Fibroblast of lung (primary cell): ENCODE data around the gene PTPN21. TPM values are rescaled to one million over a fixed set of nuclear protein-coding genes. Genes with fewer than 3 reads are reported as not detected.

ENCODE experiments used
- DNase-seq, 2 donors: peaks; one replicate each; pipeline versions ENCODE4 v3.0.0 to v3.0.0-alpha.2; 2010; ENCODE audit warnings: low read depth in 2 of 2
- H2AFZ ChIP-seq: 2 replicates; pipeline ENCODE4 v1.5.1; 2012; ENCODE audit warnings: low read length, control low read depth, inconsistent platforms
- H3K27ac ChIP-seq: 2 replicates; pipeline ENCODE4 v1.5.1; 2011; ENCODE audit warnings: low read length, control low read depth; ENCODE audit not compliant: insufficient read depth
- H3K27me3 ChIP-seq: 2 replicates; pipeline ENCODE4 v1.5.1; 2011; ENCODE audit warnings: mild to moderate bottlenecking, low read length; ENCODE audit not compliant: control insufficient read depth, insufficient read depth
- H3K36me3 ChIP-seq: 2 replicates; pipeline ENCODE4 v1.5.1; 2011; ENCODE audit warnings: low read length; ENCODE audit not compliant: control insufficient read depth, insufficient read depth
- H3K4me1 ChIP-seq: 2 replicates; pipeline ENCODE4 v1.5.1; 2011; ENCODE audit warnings: low read length; ENCODE audit not compliant: control insufficient read depth, insufficient read depth; ENCODE audit errors: extremely low read depth
- H3K4me2 ChIP-seq: 2 replicates; pipeline ENCODE4 v1.5.1; 2011; ENCODE audit warnings: low read length, control low read depth; ENCODE audit not compliant: insufficient read depth; ENCODE audit errors: extremely low read depth
- H3K4me3 ChIP-seq, 4 experiments: fragments of 200-600 bp in 1 of 4; sonication (generic) in 1 of 4; replicated peaks in 1 of 4; 2 replicates each; pipeline ENCODE4 v1.5.1; 2011 to 2016; ENCODE audit warnings: low read length in 4 of 4, low read depth in 3 of 4, mild to moderate bottlenecking in 3 of 4, control low read depth in 2 of 4, inconsistent platforms in 1 of 4, mixed read lengths in 1 of 4; ENCODE audit not compliant: insufficient read depth in 1 of 4; ENCODE audit errors: control extremely low read depth in 1 of 4
- H3K79me2 ChIP-seq: 2 replicates; pipeline ENCODE4 v1.5.1; 2012; ENCODE audit warnings: mild to moderate bottlenecking, low read length, inconsistent platforms; ENCODE audit not compliant: control insufficient read depth, insufficient read depth
- H3K9ac ChIP-seq: 2 replicates; pipeline ENCODE4 v1.5.1; 2011; ENCODE audit warnings: mild to moderate bottlenecking, low read length, control low read depth; ENCODE audit not compliant: insufficient read depth
- H3K9me3 ChIP-seq: 2 replicates; pipeline ENCODE4 v1.5.1; 2012; ENCODE audit warnings: low read depth, low read length; ENCODE audit not compliant: control insufficient read depth, insufficient read depth
- H4K20me1 ChIP-seq: 2 replicates; pipeline ENCODE4 v1.5.1; 2011; ENCODE audit warnings: low read length; ENCODE audit not compliant: control insufficient read depth, insufficient read depth; ENCODE audit errors: extremely low read depth
- EZH2 ChIP-seq: IDR thresholded peaks from 2 replicates; pipeline ENCODE4 v1.5.1; 2012; ENCODE audit warnings: low read length, control low read depth, mild to moderate bottlenecking; ENCODE audit errors: missing control alignments
- polyA plus RNA-seq, 2 donors: library from polyadenylated mRNA; depleted of rRNA in 1 of 2; stranded (reverse) in 1 of 2; unstranded in 1 of 2; fragments of >200 nt; gene quantifications; 2 replicates each; pipeline ENCODE4 v1.2.1, GENCODE V29; 2011 to 2012; ENCODE audit warnings: missing spikeins in 1 of 2
- total RNA-seq: library from RNA; depleted of rRNA; stranded (reverse); fragments of >200 nt; gene quantifications from 2 replicates; pipeline ENCODE4 v1.2.1, GENCODE V29; 2014
- TF ChIP-seq, protein P1 (sequence below), 2 donors: IDR thresholded peaks in 1 of 2; conservative IDR thresholded peaks in 1 of 2; 1 replicate in 1 of 2; 2 replicates in 1 of 2; pipeline ENCODE4 v1.5.1; 2011 to 2012; ENCODE audit warnings: low read length in 2 of 2, control low read depth in 1 of 2, inconsistent platforms in 1 of 2, low read depth in 1 of 2, mild to moderate bottlenecking in 1 of 2

The PTPN21 gene
- total and polyA plus RNA-seq, 2 donors (not counting 1 experiment from before 2014, with no cell fraction given) = 13.2 to 13.7 TPM

GRCh38 chr14:88439088-88439487 is 115.7 kb downstream of the PTPN21 start:
- Histone ChIP-seq H3K4me2 (no peak overlapping the region), H3K79me2 (no peaks in the 10 kb centered on the region), H3K36me3 (no peaks in the 10 kb centered on the region), H3K27me3 (no peaks in the 10 kb centered on the region), H3K4me3 (no peak overlapping the region), H3K9me3 (no peaks in the 10 kb centered on the region), H2AFZ (no peak overlapping the region), H3K9ac (no peak overlapping the region), H3K27ac (no peak overlapping the region), H4K20me1 (no peaks in the 10 kb centered on the region), H3K4me1 (no peaks in the 10 kb centered on the region)
- DNase-seq = no peak
- TF ChIP-seq, protein P1, sequence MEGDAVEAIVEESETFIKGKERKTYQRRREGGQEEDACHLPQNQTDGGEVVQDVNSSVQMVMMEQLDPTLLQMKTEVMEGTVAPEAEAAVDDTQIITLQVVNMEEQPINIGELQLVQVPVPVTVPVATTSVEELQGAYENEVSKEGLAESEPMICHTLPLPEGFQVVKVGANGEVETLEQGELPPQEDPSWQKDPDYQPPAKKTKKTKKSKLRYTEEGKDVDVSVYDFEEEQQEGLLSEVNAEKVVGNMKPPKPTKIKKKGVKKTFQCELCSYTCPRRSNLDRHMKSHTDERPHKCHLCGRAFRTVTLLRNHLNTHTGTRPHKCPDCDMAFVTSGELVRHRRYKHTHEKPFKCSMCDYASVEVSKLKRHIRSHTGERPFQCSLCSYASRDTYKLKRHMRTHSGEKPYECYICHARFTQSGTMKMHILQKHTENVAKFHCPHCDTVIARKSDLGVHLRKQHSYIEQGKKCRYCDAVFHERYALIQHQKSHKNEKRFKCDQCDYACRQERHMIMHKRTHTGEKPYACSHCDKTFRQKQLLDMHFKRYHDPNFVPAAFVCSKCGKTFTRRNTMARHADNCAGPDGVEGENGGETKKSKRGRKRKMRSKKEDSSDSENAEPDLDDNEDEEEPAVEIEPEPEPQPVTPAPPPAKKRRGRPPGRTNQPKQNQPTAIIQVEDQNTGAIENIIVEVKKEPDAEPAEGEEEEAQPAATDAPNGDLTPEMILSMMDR (conservative IDR thresholded peaks at IDR 0.05 in 1 of 2, IDR thresholded peaks at IDR 0.05 in 1 of 2; ENCODE audit: low read depth in 1 of 2, low read length in 2 of 2) = no peak
- TF ChIP-seq EZH2 = no peak

GRCh38 chr14:88437658-88438057 is 117.1 kb downstream of the PTPN21 start:
- H3K4me2 ChIP-seq = no peak overlapping the region
- no peak overlapping the region for H3K9ac ChIP-seq
- no peak overlapping the region for H3K4me3 ChIP-seq
- H3K4me1 ChIP-seq = no peaks in the 10 kb centered on the region
- TF ChIP-seq, protein P1 (conservative IDR thresholded peaks at IDR 0.05 in 1 of 2, IDR thresholded peaks at IDR 0.05 in 1 of 2; ENCODE audit: low read depth in 1 of 2, low read length in 2 of 2) = peak; percentile 16 to 39
- TF ChIP-seq EZH2 = no peak
- H3K9me3 ChIP-seq = no peaks in the 10 kb centered on the region
- H2AFZ ChIP-seq = no peak overlapping the region
- no peak overlapping the region for H3K27ac ChIP-seq
- no peaks in the 10 kb centered on the region for H3K36me3 ChIP-seq
- peak in 1 of 2 donors; percentile 22 for DNase-seq
- H4K20me1 ChIP-seq = no peaks in the 10 kb centered on the region
- H3K79me2 ChIP-seq = no peaks in the 10 kb centered on the region
- H3K27me3 ChIP-seq = no peaks in the 10 kb centered on the region

DNA sequence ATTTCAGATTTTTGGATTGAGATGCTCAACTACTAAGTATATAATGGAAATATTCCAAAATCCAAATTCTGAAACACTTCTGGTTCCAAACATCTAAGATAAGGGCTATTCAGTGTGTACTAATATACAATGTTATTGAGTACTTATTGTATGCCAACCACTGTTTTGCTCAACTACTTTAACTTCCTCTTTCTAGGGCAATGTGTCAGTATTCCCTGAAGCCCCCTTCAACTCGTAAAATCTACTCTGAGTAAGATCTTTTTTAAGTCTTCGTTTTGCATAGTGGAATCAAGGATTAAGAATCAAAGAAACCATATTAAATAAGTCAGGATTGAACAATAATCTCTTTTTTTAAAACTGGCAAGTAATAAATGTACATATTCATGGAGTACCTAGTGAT is 123.8 kb downstream of the PTPN21 start:
- no peak overlapping the region for H3K27ac ChIP-seq
- no peak overlapping the region for H2AFZ ChIP-seq
- TF ChIP-seq EZH2 = no peak
- TF ChIP-seq, protein P1 (conservative IDR thresholded peaks at IDR 0.05 in 1 of 2, IDR thresholded peaks at IDR 0.05 in 1 of 2; ENCODE audit: low read depth in 1 of 2, low read length in 2 of 2) = no peak
- no peaks in the 10 kb centered on the region for H3K79me2 ChIP-seq
- H3K27me3 ChIP-seq = no peaks in the 10 kb centered on the region
- H4K20me1 ChIP-seq = no peaks in the 10 kb centered on the region
- H3K4me1 ChIP-seq = no peaks in the 10 kb centered on the region
- H3K4me2 ChIP-seq = no peak overlapping the region
- no peak overlapping the region for H3K4me3 ChIP-seq
- no peaks in the 10 kb centered on the region for H3K9me3 ChIP-seq
- H3K9ac ChIP-seq = no peak overlapping the region
- no peak for DNase-seq
- no peaks in the 10 kb centered on the region for H3K36me3 ChIP-seq
